Measurements from ENCODE around the gene ATP6V1B1. TPM values are rescaled to one million over a fixed set of nuclear protein-coding genes. Genes with fewer than 3 reads are reported as not detected.
"Not testable (repeated sequence)": the region's sequence is repeated elsewhere in the genome, so short reads cannot be mapped to it uniquely, and the experiment has no call there.

ATP6V1B1 gene
- total and polyA plus RNA-seq, 3 experiments from 2014 or later = not detected

DNA sequence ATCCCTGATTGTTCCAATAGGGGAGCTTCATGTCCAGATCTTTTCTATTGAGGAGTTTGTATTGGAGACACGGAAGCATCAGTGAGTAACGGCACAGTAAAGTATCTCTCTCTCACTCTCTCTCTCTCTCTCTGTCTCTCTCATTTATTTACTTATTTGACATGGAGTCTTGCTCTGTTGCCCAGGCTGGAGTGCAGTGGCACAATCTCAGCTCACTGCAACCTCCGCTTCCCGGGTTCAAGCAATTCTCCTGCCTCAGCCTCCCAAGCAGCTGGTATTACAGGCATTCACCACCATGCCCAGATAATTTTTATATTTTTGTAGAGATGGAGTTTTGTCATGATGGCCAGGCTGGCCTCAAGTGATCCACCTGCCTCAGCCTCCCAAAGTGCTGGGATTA, 63.2 kb downstream of the ATP6V1B1 start:
- peak overlapping the region in 1 of 8 donors; percentile 12 for H3K27ac Mint-ChIP-seq

DNA sequence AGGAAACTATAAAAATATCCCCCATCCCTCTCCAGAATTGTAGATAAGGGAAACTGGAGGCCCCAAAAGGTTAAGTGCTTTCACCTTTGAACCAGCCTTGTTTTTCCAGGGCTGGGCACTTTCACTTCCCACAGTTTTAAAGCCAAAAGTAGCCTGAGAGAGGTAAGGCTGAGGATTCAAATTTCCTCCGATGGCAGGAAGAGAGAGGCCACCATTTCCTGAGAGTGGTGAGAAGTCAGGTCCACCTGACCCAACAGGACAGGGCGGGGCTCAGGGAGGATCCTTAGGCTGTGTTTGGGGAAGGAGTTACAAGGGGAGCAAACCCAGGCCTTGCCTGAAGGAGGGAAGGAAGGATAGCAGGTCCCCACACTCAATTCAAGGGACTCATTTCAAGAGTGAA, 63.7 kb downstream of the ATP6V1B1 start:
- Mint-ChIP-seq H3K4me1 (peaks cover 16 to 18% (median 18%) of the 10 kb centered on the region in 3 donors), H3K36me3 (peaks cover 0 to 2% (median 0%) of the 10 kb centered on the region in 3 donors), H3K9me3 (no peaks in the 10 kb centered on the region), H3K27me3 (peaks cover 0 to 3% of the 10 kb centered on the region in 2 donors), H3K4me3 (no peak overlapping the region), H3K27ac (no peak overlapping the region)
- POLR2A ChIA-PET = no interaction called here
- Histone ChIP-seq H3K4me3 (ENCODE audit: low read length) (no peak overlapping the region), H3K36me3 (ENCODE audit: insufficient read depth, low read length) (no peaks in the 10 kb centered on the region), H3K27me3 (ENCODE audit: insufficient read depth, low read length, poor library complexity, severe bottlenecking) (no peaks in the 10 kb centered on the region), H3K27ac (ENCODE audit: low read depth, low read length) (no peak overlapping the region), H3K9me3 (ENCODE audit: low read length) (no peaks in the 10 kb centered on the region), H3K4me1 (ENCODE audit: insufficient read depth, low read length) (peaks cover 13% of the 10 kb centered on the region)
- no peak for DNase-seq
- CTCF ChIA-PET = interaction anchor here (4.3 to 5.3 kb wide), 2 partner anchors 15 to 34 kb away, joined by 46 read pairs; no protein-coding TSS in a partner anchor

More for the DNA sequence above, 63.2 kb downstream of the ATP6V1B1 start:
- Mint-ChIP-seq H3K4me3 (peak overlapping the region in 1 of 7 donors; percentile 58), H3K4me1 (peaks cover 18 to 21% (median 21%) of the 10 kb centered on the region in 3 donors)
- H3K36me3 ChIP-seq (ENCODE audit: insufficient read depth, low read length); H3K36me3 Mint-ChIP-seq; POLR2A ChIA-PET; H3K27me3 Mint-ChIP-seq; H3K27me3 ChIP-seq (ENCODE audit: insufficient read depth, low read length, poor library complexity, severe bottlenecking); H3K9me3 Mint-ChIP-seq; H3K27ac ChIP-seq (ENCODE audit: low read depth, low read length); H3K4me3 ChIP-seq (ENCODE audit: low read length); H3K9me3 ChIP-seq (ENCODE audit: low read length); DNase-seq: not testable (repeated sequence)
- H3K4me1 ChIP-seq (ENCODE audit: insufficient read depth, low read length) = peaks cover 15% of the 10 kb centered on the region
- CTCF ChIA-PET = interaction anchor here (1.3 to 5.3 kb wide), 2 partner anchors 14 to 34 kb away, joined by 3 to 46 read pairs; no protein-coding TSS in a partner anchor

DNA sequence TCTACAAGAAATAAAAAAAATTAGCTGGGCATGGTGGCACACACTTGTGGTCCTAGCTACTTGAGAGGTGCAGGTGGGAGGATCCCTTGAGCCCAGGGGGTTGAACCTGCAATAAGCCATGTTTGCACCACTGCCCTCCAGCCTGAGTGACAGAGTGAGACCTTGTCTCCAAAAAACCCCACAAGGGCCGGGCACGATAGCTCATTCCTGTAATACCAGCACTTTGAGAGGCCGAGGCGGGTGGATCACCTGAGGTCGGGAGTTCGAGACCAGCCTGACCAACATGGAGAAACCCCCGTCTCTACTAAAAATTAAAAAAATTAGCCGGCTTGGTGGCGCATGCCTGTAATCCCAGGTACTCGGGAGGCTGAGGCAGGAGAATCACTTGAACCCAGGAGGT, 64.2 kb downstream of the ATP6V1B1 start:
- H3K4me1 ChIP-seq (ENCODE audit: insufficient read depth, low read length) = peaks cover 13% of the 10 kb centered on the region
- Mint-ChIP-seq H3K4me3 (peak overlapping the region in 1 of 7 donors; percentile 48), H3K4me1 (peaks cover 16 to 18% (median 18%) of the 10 kb centered on the region in 3 donors), H3K27ac (peak overlapping the region in 1 of 8 donors; percentile 85)
- POLR2A ChIA-PET; H3K36me3 ChIP-seq (ENCODE audit: insufficient read depth, low read length); H3K27me3 ChIP-seq (ENCODE audit: insufficient read depth, low read length, poor library complexity, severe bottlenecking); H3K36me3 Mint-ChIP-seq; H3K9me3 Mint-ChIP-seq; H3K9me3 ChIP-seq (ENCODE audit: low read length); DNase-seq; H3K27me3 Mint-ChIP-seq; H3K27ac ChIP-seq (ENCODE audit: low read depth, low read length); H3K4me3 ChIP-seq (ENCODE audit: low read length): not testable (repeated sequence)
- CTCF ChIA-PET = interaction anchor here (4.3 to 5.3 kb wide), 2 partner anchors 16 to 35 kb away, joined by 46 read pairs; no protein-coding TSS in a partner anchor

DNA sequence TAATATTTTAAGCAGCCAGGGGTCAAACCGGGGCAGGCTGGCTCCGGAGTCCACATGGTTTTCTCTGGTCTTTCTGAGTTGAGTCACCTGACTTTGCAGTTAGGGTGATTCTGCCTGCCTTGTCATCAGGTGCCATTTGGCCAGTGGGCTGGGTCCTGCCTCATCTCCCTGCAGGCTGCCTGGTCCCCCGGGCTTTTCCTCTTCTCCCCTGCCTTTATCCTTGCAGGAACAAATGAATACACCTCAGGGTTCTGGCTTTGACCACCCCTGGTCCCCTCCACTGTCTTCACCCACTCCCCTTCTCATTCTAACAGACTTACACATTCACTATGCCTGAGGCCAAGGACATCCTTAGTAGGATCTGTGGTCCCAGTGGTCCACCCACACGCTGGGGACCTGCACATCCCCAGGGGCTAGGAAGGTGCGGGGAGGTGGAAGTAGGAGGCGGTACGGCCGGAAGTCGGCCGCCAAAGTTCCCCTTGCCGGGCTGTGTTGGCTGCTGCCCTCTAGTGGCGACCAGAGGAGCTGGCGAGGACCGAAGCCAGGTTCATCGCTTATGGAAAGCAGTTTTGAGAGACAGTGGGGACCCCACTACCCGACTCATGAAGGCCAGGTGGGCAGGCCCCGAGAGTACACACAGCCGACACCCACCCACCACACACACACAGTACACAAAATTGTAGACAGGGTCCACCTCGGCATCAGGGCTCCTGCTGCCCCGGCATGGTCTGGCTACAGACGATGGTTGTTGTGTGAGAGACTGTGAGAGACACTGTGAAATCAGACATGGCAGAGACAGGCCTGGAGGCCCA, 65.3 kb downstream of the ATP6V1B1 start:
- ChIA-PET POLR2A (no interaction called here), CTCF (interaction anchor here (0.8 to 5.3 kb wide), 13 partner anchors 10 to 332 kb away, joined by 3 to 46 read pairs (median 4); partner anchors contain the start of genes ANKRD53 and NAGK)
- peak overlapping the region; percentile 62 for H3K4me3 ChIP-seq (ENCODE audit: low read length)

DNA sequence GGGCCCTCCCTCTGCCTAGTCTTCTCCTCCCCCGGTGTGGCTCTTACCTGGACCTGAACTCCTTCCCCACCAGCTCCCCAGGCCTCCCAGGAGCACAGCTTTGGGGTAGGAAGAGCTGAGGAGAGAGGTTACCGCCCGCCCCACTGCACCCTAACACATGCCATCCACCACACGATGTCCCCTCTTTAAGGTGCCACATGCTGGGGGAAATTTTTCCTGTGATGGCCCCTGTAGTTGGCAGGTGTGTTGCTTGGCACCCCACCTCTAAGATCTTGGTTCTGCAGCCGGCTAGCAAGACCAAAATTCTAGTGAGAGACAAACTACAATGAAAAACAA, 65.9 kb downstream of the ATP6V1B1 start:
- Histone ChIP-seq H3K36me3 (ENCODE audit: insufficient read depth, low read length) (no peaks in the 10 kb centered on the region), H3K9me3 (ENCODE audit: low read length) (no peaks in the 10 kb centered on the region), H3K27me3 (ENCODE audit: insufficient read depth, low read length, poor library complexity, severe bottlenecking) (no peaks in the 10 kb centered on the region), H3K4me1 (ENCODE audit: insufficient read depth, low read length) (peaks cover 8% of the 10 kb centered on the region), H3K4me3 (ENCODE audit: low read length) (no peak overlapping the region), H3K27ac (ENCODE audit: low read depth, low read length) (no peak overlapping the region)
- POLR2A ChIA-PET = no interaction called here
- H3K9me3 Mint-ChIP-seq = no peaks in the 10 kb centered on the region
- H3K4me3 Mint-ChIP-seq = no peak overlapping the region
- no peak for DNase-seq
- peaks cover 9 to 11% (median 11%) of the 10 kb centered on the region in 3 donors for H3K4me1 Mint-ChIP-seq
- no peaks in the 10 kb centered on the region for H3K36me3 Mint-ChIP-seq
- H3K27ac Mint-ChIP-seq = peak overlapping the region in 1 of 8 donors; percentile 10
- CTCF ChIA-PET = interaction anchor here (0.8 to 5.3 kb wide), 14 partner anchors 9 to 331 kb away, joined by 3 to 46 read pairs (median 4); partner anchors contain the start of genes ANKRD53 and NAGK
- H3K27me3 Mint-ChIP-seq = peaks cover 6 to 9% of the 10 kb centered on the region in 2 donors

More for the DNA sequence above, 65.3 kb downstream of the ATP6V1B1 start:
- no peaks in the 10 kb centered on the region for H3K9me3 Mint-ChIP-seq
- peaks cover 6 to 9% of the 10 kb centered on the region in 2 donors for H3K27me3 Mint-ChIP-seq
- no peaks in the 10 kb centered on the region for H3K9me3 ChIP-seq (ENCODE audit: low read length)
- no peaks in the 10 kb centered on the region for H3K36me3 Mint-ChIP-seq
- no peaks in the 10 kb centered on the region for H3K36me3 ChIP-seq (ENCODE audit: insufficient read depth, low read length)
- no peak overlapping the region for H3K27ac ChIP-seq (ENCODE audit: low read depth, low read length)
- peaks cover 8% of the 10 kb centered on the region for H3K4me1 ChIP-seq (ENCODE audit: insufficient read depth, low read length)
- peak overlapping the region; percentile 43 to 79 (median 61) for H3K4me3 Mint-ChIP-seq
- H3K4me1 Mint-ChIP-seq = peaks cover 10 to 12% (median 12%) of the 10 kb centered on the region in 3 donors
- peak overlapping the region; percentile 6 to 87 (median 57) for H3K27ac Mint-ChIP-seq
- peak; percentile 70 to 88 (median 74) for DNase-seq
- H3K27me3 ChIP-seq (ENCODE audit: insufficient read depth, low read length, poor library complexity, severe bottlenecking) = no peaks in the 10 kb centered on the region

DNA sequence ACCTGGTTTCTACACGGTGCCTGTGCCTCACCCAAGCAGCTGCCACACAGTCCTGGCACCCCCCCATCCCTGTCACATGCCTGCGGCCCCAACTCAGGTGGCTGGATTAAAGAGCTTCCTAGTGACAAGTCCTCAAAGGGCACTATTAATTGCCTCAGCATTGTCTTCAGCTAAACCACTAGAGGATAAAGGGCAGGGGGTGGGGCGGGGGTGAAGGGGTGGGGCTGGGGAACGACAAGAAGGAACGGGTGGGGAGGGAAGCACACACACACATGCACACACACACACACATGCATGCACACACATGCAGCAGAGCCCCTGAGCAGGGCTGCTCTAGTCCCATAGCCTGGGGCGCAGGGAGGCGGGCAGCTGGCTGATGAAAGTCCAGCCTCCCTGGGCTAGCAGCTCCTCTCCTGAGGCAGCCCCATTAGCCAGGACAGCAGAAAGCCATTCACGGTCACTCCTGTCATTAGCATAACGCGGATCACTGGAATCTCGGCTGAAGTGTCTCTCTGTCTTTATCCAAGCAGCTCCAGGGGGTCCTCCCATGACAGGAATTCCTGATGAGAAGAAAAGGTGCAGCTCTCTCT, 66.4 kb downstream of the ATP6V1B1 start:
- no peak for DNase-seq
- H3K27ac ChIP-seq (ENCODE audit: low read depth, low read length) = no peak overlapping the region
- Mint-ChIP-seq H3K4me1 (peaks cover 9 to 11% (median 11%) of the 10 kb centered on the region in 3 donors), H3K27ac (peak overlapping the region in 2 of 8 donors; percentile 10 to 54), H3K36me3 (no peaks in the 10 kb centered on the region), H3K27me3 (peaks cover 9% of the 10 kb centered on the region in 2 donors), H3K4me3 (no peak overlapping the region), H3K9me3 (no peaks in the 10 kb centered on the region)
- POLR2A ChIA-PET = no interaction called here
- no peaks in the 10 kb centered on the region for H3K9me3 ChIP-seq (ENCODE audit: low read length)
- CTCF ChIA-PET = interaction anchor here (1.0 to 5.3 kb wide), 14 partner anchors 8 to 331 kb away, joined by 3 to 46 read pairs (median 4); partner anchors contain the start of gene NAGK
- H3K36me3 ChIP-seq (ENCODE audit: insufficient read depth, low read length) = no peaks in the 10 kb centered on the region
- no peaks in the 10 kb centered on the region for H3K27me3 ChIP-seq (ENCODE audit: insufficient read depth, low read length, poor library complexity, severe bottlenecking)
- H3K4me3 ChIP-seq (ENCODE audit: low read length) = no peak overlapping the region
- H3K4me1 ChIP-seq (ENCODE audit: insufficient read depth, low read length) = peaks cover 8% of the 10 kb centered on the region

DNA sequence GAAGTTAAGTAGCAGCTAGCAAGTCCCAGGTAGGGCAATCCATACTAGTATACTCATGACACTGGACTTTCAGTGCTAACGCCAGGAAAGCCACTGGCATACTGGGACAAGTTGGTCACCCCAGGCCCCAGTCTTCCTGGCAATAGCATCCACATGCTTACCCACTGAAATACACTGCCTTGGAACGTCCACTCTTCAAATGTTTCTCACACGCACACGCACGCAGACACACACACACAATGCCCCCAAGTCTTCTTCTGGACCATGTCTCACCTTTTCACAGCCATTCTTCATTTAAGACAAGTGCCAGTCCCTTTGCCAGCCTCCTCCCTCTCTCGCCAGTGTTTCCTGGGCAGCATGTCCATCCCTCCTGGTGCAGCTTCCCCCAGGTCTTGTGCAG, 67.7 kb downstream of the ATP6V1B1 start:
- POLR2A ChIA-PET = no interaction called here

More for the DNA sequence above, 67.7 kb downstream of the ATP6V1B1 start:
- no peak overlapping the region for H3K27ac Mint-ChIP-seq
- Histone ChIP-seq H3K4me1 (ENCODE audit: insufficient read depth, low read length) (peaks cover 8% of the 10 kb centered on the region), H3K27me3 (ENCODE audit: insufficient read depth, low read length, poor library complexity, severe bottlenecking) (no peaks in the 10 kb centered on the region), H3K27ac (ENCODE audit: low read depth, low read length) (no peak overlapping the region), H3K9me3 (ENCODE audit: low read length) (no peaks in the 10 kb centered on the region), H3K4me3 (ENCODE audit: low read length) (no peak overlapping the region), H3K36me3 (ENCODE audit: insufficient read depth, low read length) (no peaks in the 10 kb centered on the region)
- no peak overlapping the region for H3K4me3 Mint-ChIP-seq
- peaks cover 9 to 11% (median 11%) of the 10 kb centered on the region in 3 donors for H3K4me1 Mint-ChIP-seq
- CTCF ChIA-PET = interaction anchor here (4.3 kb wide), 1 partner anchor 19 kb away, joined by 46 read pairs; no protein-coding TSS in a partner anchor
- no peak for DNase-seq
- H3K36me3 Mint-ChIP-seq = no peaks in the 10 kb centered on the region
- H3K9me3 Mint-ChIP-seq = no peaks in the 10 kb centered on the region
- peaks cover 13 to 17% of the 10 kb centered on the region in 2 donors for H3K27me3 Mint-ChIP-seq
